Right kidney (tissue), 9 donors: ENCODE measurements around the gene RNF38.
"Not testable (repeated sequence)": the region's sequence is repeated elsewhere in the genome, so short reads cannot be mapped to it uniquely, and the experiment has no call there.

Experiments used
- DNase-seq: peaks from one replicate; pipeline ENCODE4 v3.0.0-alpha.2; 2016
- long read RNA-seq, 8 donors: transcript quantifications; one replicate each; lab custom pipeline, GENCODE V29; 2026

The RNF38 gene
- long read RNA-seq, donor 1, full-length matches to known transcripts = 1 of 1 reads
- long read RNA-seq, donor 1, partial matches to known transcripts = 0 of 1 reads
- long read RNA-seq, donor 1, other reads (novel, unspliced or antisense) = 0 of 1 reads
- long read RNA-seq, donor 2 = 0 reads
- long read RNA-seq, donor 3 = 0 reads
- long read RNA-seq, donor 4, full-length matches to known transcripts = 1 of 1 reads
- long read RNA-seq, donor 4, partial matches to known transcripts = 0 of 1 reads
- long read RNA-seq, donor 4, other reads (novel, unspliced or antisense) = 0 of 1 reads
- long read RNA-seq, donor 5, full-length matches to known transcripts = 2 of 2 reads
- long read RNA-seq, donor 5, partial matches to known transcripts = 0 of 2 reads
- long read RNA-seq, donor 5, other reads (novel, unspliced or antisense) = 0 of 2 reads
- long read RNA-seq, donor 6, partial matches to known transcripts = 0 of 1 reads
- long read RNA-seq, donor 6, other reads (novel, unspliced or antisense) = 0 of 1 reads
- long read RNA-seq, donor 7, full-length matches to known transcripts = 2 of 2 reads
- long read RNA-seq, donor 7, partial matches to known transcripts = 0 of 2 reads
- long read RNA-seq, donor 7, other reads (novel, unspliced or antisense) = 0 of 2 reads
- long read RNA-seq, donor 8, partial matches to known transcripts = 5 of 10 reads
- long read RNA-seq, donor 8, other reads (novel, unspliced or antisense) = 5 of 10 reads

DNA sequence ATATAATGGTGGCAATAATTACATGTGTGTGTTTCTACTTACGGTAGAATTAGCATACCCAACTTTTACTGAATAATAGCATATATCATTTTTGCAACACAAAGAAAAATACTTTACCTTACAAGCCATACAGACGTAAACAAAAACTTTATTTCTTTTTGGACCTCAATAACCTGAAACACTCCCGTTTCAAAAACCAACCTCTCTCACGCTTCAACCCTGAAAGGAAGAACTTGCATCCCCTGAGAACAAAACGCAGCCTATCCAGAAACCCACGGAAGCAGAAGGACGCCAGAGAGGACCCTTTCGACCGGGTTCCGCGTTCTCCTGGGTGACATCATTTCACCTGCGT, at the start of gene RNF38:
RNF38 (minus strand) TSS at position 290 of the 352 bp plus-strand sequence; CDS start at position 129, 161 bp downstream.
- no peak for DNase-seq

DNA sequence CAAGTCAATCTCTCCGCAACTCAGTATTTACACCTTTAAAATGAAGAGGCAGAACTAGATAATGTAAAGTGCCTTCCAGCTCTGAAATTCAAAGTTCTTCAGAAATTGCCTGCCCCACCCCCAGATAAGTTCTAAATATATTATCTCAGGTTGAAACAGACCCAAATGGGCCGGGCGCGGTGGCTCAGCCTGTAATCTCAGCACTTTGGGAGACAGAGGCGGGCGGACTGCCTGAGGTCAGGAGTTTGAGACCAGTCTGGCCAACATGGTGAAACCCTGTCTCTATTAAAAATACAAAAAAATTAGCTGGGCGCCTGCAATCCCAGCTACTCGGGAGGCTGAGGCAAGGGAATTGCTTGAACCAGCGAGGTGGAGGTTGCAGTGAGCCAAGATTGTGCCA, 48.5 kb upstream of the RNF38 start:
- not testable (repeated sequence) for DNase-seq

DNA sequence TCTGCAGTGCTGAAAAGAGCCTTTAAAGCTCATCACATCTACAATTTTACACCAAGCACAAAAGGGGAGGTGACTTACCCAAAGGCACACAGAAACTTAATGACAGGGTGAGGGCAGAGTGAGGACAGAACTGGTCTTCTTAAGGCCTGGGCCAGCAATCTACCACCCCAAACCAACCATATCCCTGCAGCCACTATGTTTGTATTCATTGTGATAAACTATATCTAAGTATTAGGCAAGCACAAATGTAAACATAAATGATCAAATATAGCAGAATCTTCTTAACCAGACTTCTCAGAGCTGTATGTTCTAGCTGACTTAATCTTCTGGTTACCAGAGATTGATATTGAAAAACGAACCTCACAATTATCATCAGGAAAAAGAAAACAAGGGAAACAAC, 47.9 kb upstream of the RNF38 start:
- DNase-seq = no peak

DNA sequence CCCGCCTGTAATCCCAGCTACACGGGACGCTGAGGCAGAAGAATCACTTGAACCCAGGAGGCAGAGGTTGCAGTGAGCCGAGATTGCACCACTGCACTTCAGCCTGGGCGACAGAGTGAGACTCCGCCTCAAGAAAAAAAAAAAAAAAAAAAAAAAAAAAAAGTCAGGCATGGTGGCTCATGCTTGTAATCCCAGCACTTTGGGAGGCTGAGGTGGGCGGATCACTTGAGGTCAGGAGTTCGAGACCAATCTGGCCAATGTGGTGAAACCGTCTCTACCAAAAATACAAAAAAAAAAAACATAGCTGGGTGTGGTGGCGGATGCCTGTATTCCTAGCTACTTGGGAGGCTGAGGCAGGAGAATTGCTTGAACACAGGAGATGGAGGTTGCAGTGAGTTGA, 46.6 kb upstream of the RNF38 start:
- not testable (repeated sequence) for DNase-seq

DNA sequence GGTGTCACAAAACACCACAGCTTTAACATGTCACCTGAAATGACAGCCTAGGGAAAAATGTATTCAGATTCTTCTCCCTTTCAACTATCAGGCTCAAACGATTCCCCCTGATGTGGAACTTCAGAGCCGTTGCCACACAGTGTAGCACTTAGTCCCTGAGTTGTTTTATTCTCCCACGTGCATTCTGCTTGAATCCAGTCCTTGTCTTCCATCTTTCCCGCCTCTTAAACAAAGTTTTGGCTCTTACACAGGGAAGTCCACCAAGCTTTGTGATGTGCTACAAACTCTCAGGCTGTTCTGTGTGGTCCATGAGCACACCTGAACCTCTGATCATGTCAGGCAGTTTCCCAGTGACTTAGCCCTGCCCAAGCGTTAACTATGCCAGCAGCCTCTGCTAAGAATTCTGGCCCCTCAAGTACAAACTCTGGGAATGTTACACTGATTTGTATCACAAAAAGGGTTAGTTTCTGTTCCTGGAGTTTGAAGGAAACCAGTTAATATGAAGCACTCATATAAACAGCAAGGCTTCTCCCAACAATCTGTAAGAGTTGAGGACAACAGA, 45.8 kb upstream of the RNF38 start:
- DNase-seq = no peak

DNA sequence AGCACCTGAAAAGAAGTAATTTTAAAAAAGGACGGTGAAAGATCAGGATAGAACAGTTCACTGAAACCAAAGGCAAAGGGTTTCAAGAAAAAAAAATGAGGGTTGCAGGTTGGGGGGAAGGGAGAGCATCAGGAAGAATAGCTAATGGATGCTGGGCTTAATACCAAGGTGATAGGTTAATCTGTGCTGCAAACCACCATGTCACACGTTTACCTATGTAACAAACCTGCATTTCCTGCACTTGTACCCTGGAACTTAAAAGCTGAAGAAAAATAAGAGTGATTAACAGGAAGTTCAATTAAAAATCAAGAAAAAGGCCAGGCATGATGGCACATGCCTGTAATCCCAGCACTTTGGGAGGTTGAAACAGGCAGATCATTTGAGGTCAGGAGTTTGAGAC, 44.1 kb upstream of the RNF38 start:
- DNase-seq = no peak

DNA sequence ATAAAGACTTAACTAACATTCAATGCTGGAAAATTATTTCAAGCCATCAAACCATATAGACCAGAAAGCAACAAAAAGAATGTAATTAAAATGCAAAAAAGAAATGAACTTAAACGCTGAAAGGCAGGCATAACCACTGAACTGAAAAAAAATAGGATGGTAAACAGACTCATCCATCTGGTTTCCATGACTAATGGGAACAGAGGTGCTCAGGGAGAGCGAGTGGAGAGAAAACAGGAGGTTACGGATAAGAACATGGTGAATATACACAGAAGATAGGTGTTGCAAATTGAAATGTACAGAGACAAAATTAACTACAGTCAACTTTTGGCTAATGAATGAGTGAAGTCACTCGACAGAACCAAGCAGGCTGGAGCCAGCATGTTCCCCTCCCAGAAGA, 43.5 kb upstream of the RNF38 start:
- DNase-seq = no peak

DNA sequence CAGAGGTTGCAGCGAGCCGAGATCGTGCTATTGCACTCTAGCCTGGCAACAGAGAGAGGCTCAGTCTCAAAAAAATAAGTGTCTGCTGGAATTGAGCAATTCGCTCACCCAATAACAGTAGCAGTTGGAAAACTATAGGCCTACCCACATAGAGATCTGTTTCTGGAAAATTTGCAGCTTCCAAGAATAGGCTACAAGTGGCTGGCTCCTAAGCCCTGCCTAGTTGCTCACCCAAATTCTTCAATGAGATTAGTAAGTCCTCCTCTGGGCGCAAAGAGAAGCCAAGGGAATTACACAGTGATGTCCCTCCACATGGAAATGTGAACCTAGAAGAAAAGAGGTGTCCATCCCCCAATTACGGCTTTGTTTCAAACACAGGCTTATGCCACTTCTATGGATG, 42.6 kb upstream of the RNF38 start:
- no peak for DNase-seq

DNA sequence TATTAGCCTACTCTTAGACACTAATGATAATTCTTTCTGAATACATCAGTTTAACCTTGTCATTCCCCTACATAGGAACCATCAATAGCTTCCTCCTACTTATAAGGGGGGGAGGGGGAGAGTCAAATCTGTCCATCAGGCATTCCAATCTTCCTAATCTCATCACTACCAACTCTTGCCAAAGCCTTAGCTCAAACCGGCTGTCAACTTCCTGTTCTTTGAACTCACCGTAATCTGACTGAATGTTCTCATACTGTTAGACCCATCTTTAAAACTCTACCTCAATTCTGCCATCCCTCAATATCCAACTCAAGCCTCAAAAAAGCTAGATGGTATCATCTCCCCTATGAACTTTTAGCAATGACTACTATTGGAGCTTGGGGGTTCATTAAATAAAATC, 41.9 kb upstream of the RNF38 start:
- no peak for DNase-seq

DNA sequence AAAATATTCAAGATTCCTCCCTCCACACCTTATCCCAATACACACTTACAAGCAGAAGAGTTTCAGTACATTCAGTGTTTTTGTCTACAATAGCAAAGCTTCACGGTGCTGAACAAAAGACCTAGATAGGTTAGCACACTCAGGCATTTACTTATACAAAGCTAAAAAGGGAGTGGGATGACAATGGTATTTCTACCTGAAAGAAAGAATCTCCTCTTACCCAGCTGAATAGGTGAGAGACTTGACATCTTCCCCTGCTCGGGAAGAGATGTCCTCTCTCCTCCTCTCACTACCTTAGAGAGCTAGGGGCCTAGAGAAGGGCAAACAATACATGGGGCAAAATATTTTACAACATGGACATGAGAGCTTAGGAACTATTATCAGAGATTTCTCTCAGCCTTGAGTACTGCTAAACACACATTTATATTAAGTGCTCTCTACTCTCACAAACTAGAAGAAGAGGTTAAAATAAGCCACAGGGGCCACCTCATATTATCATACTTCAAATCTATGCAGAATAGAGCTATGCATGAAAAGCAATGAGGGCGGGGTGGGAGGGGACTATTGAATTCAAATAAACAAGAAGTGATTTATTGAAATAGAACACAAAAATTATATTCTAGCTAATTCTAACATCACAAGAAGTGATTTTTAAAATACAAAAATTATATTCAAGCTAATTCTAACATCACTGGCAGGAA, 38.6 kb upstream of the RNF38 start:
- DNase-seq = no peak

DNA sequence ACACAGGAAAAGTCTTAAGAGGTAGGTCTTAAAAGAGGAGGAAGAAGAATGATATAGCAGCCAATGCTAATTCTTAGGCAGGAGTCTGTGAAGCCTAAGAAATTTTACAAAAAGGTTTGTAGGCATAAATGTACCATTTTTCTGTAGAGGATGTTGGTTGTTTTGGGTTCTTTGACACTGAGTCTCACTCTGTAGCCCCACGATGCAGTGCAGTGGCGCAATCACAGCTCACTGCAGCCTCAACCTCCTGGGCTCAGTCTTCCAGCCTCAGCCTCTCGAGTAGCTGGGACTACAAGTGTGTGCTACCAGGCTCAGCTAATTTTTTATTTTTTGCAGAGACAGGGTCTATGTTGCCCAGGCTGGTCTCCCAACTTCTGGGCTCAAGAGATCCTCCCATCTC, 37.7 kb upstream of the RNF38 start:
- no peak for DNase-seq

DNA sequence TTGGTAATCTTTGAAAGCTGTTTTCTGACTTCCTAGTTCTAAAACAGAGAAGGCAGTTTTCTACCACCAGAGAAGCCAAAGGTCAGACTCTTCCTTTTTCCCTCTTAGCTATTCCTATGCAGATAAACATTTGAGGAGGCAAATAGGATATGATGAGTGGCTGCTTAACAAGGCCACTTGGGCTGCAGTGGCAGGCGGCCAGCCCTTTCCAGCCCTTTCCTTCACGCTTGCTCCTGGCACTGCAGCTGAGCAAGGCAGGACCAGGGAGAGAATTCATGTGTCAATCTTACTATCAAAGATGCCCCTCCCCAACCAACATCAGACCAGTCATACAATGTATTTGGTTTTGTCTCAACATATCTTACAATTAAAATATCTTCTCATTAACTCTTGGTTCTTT, 36.8 kb upstream of the RNF38 start:
- no peak for DNase-seq

DNA sequence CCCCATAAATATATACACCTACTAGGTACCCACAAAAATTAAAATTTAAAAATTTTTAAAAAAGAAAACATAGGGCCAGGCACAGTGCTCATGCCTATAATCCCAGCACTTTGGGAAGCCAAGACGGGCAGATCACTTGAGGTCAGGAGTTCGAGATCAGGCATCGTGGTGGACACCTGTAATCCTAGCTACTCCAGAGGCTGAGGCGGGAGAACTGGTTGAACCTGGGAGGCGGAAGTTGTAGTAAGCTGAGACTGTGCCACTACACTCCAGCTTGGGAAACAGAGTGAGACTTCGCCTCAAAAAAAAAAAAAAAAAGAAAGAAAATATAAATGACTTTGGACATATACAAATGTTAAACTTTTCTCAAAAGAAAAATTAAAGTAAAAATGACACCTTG, 33.3 kb upstream of the RNF38 start:
- no peak for DNase-seq

DNA sequence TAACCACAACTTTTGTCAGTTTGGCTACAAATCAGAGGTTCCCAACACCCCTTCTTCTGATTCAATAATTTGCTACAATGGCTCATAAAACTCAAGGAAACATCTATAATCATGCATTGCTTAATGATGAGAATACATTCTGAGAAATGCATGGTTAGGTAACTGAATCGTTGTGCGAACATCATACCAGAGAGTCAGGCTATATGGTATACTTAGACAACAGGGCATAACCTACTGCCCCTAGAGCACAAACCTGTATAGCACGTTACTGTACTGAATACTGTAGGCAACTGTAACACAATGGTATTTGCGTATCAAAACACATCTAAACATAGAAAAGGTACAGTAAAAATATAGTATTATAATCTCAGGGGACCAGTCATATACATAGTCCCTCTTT, 31.0 kb upstream of the RNF38 start:
- no peak for DNase-seq

DNA sequence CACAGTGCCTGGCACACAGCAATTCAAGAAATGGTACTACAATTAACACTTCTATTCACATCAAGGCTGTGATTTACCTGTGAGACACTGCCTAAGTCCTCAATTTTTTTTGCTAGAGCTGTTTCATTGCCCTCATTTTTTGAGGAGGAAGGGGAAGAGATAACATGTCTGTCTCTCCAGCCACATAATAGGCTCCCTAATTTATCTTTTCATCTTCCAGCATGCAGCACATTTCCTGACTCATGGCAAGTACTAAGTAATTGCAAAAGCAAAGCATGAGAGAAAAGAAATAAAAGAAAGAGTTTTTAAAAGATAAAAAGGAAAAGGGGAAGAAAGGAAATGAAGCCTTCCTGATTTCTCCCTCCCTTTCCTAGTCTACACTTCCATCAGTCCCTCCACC, 26.9 kb upstream of the RNF38 start:
- DNase-seq = no peak

DNA sequence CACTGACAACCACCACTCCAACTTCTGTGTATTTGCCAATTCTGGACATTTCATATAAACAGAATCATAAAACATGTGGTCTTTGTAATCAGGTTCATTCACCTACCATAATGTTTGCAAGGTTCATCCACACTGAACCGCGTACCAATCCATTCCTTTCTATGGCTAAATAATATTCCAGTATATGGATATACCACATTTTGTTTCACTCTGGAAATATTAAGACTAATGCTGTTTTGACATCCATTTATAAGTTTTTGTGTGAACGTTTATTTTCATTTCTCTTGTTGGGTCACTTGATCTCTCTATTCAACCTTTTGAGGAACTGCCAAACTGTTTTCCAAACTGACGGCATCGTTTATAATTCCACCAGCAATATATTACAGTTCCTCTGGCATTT, 26.3 kb upstream of the RNF38 start:
- no peak for DNase-seq

DNA sequence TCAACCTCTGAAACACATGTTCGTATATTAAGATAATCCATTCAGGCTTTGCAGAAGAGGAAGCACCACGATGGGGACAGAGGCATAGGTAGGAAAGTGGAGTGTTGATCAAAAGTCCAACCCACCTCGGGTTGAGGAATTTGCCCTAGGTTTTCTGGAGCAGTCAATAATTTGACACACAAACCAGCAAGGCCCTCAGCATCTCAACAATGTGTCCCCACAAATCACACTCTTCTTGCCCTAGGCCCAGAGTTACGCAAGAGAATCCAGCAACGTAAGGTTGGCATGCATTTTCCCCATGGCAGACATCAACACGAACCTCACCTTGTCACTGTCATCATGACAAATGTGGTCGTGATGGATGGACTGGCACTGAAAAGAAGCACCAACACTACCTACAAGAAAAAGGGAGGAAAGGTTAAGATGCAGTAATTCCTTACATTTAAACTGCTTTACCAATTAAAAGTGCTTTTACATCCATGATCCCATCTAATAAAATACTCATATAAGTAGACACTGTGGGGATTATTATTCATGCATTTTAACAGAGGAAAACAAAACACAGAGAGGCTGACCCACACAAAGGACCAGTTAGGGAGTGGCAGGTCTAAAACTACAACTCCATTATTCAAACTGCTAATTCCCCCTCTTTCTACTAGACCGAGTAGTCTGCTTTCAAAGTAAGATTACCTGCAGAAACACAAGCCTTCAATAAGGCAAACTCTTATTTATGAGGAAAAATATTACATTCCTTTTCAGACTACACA, 24.4 kb upstream of the RNF38 start:
- no peak for DNase-seq

DNA sequence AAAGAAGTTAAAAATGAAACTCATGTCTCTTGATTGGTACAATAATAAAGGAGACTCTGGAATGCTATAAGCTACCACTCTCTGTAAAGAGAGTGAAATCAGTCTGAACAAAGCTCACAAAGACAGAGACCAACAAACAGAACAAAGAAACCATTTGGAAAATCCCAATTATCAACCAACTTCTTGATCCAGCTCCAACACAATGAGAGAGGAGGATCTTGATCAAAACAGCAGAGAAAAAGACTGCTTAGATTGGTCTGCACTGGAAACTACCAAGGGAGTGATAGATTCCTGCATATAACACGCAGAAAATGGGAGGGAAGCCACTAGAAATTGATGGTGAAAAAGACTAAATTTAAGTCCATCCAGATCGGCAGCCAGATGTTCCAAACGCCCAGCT, 23.1 kb upstream of the RNF38 start:
- DNase-seq = no peak

DNA sequence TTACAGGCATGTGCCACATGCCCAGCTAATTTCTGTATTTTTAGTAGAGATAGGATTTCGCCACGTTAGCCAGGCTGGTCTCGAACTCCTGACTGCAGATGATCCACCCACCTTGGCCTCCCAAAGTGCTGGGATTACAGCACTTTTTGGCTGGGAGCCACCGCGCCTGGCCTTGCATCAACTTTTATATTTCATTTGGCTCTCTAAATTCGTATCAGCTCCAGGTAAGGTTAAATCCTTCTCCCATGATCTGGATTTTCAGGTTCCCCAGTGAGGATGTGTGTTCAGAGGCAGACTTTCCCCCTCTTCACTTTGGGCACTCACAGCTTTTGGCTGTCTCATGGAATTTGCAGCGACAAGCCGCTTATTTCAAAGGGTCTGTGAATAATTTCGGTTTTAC, 16.8 kb upstream of the RNF38 start:
- no peak for DNase-seq

DNA sequence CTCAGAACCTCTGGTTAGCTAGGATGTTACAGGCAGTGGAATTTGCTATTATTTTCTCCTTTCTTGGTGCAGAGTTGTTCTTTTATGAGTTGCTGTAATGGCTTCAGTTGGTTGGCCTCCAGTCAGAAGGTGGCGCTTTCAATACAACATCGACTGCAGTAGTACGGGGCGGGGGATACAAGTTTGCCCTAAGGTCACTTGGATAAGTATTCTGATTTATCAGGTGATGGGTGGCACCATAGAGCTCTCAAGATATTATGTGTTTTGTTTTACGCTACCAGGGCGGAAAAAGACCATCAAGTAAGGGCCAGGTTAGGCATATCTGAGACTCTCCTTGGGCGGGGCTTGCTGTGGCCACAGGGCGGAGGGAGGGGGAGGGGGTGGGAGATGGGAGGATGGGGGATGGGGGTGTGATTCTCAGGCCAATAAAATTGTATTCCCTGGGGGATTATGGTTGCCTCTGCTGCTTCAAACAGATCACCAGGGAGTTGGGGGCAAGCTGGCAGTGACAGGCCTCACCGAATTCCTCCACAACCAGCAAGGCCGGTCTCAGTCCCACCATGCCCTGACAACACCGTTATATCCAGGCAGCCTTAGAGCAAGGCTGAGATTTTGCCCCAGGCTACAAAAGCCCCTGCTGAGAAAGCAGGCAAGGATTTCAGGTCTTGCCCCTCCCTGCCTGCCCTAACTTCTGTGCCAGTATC, 15.9 kb upstream of the RNF38 start:
- no peak for DNase-seq

DNA sequence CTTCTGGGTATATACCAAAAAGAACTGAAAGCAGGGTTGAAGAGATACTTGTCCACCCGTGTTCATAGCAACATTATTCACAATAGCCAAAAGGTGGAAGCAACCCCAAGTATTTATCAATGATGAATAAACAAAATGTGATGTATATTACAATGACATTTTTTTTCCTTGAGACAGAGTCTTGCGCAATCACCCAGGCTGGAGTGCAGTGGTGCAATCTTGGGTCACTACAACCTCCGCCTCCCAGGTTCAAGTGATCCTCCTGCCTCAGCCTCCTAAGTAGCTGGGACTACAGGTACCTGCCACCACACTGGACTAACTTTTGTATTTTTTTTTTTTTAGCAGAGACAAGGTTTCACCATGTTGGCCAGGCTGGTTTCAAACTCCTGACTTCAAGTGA, 11.3 kb upstream of the RNF38 start:
- DNase-seq = not testable (repeated sequence)

DNA sequence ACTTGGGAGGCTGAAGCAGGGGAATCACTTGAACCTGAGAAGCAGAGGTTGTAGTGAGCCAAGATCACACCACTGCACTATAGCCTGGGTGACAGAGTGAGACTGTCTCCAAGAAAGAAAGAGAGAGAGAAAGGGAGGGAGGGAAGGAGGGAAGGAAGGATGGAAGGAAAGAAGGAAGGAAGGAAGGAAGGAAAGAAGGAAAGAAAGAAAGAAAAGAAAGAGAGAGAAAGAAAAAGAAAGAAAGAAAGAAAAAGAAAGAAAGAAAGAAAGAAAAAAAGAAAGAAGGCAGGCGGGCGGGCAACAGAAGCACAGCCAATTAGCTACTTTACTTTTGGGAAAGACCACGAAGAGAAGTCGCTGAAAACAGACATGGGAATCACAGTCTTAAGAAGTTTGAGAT, 9.0 kb upstream of the RNF38 start:
- DNase-seq = not testable (repeated sequence)
